KOPT-K1 (cell line): ENCODE results near the gene ANKRD66.
"Not testable (repeated sequence)": the region's sequence is repeated elsewhere in the genome, so short reads cannot be mapped to it uniquely, and the experiment has no call there.

ENCODE experiments used
- H3K27ac ChIP-seq: fragments of 200-600 bp; sonication (generic); 2 replicates; pipeline ENCODE4 v1.5.1; 2016; ENCODE audit warnings: antibody characterized with exemption, mild to moderate bottlenecking, low read depth, low read length; ENCODE audit not compliant: poor library complexity, severe bottlenecking
- H3K36me3 ChIP-seq: fragments of 200-600 bp; sonication (generic); 2 replicates; pipeline ENCODE4 v1.5.1; 2017; ENCODE audit warnings: antibody characterized with exemption, mild to moderate bottlenecking, low read length, moderate library complexity; ENCODE audit not compliant: insufficient read depth
- H3K9me3 ChIP-seq: fragments of 200-600 bp; sonication (generic); 2 replicates; pipeline ENCODE4 v1.5.1; 2017; ENCODE audit warnings: antibody characterized with exemption, low read length, mild to moderate bottlenecking; ENCODE audit not compliant: insufficient read depth, poor library complexity, severe bottlenecking

The ANKRD66 gene

GRCh38 chr6:46772016-46772415, 25.3 kb downstream of the ANKRD66 start:
- no peak overlapping the region for H3K27ac ChIP-seq
- H3K36me3 ChIP-seq = no peaks in the 10 kb centered on the region
- no peaks in the 10 kb centered on the region for H3K9me3 ChIP-seq

GRCh38 chr6:46772762-46773161, 26.0 kb downstream of the ANKRD66 start:
- Histone ChIP-seq H3K36me3 (no peaks in the 10 kb centered on the region), H3K9me3 (no peaks in the 10 kb centered on the region), H3K27ac (no peak overlapping the region)

- no peaks in the 10 kb centered on the region for H3K36me3 ChIP-seq
- no peaks in the 10 kb centered on the region for H3K9me3 ChIP-seq
- H3K27ac ChIP-seq = no peak overlapping the region
Observed at GRCh38 chr6:46773201-46773855, 26.6 kb downstream of the ANKRD66 start.

GRCh38 chr6:46774736-46775135, 28.0 kb downstream of the ANKRD66 start:
- H3K9me3 ChIP-seq, H3K36me3 ChIP-seq, H3K27ac ChIP-seq: not testable (repeated sequence)

- H3K36me3 ChIP-seq = no peaks in the 10 kb centered on the region
- no peak overlapping the region for H3K27ac ChIP-seq
- no peaks in the 10 kb centered on the region for H3K9me3 ChIP-seq
Observed at GRCh38 chr6:46776070-46776712, 29.5 kb downstream of the ANKRD66 start.

- H3K9me3 ChIP-seq = no peaks in the 10 kb centered on the region
- no peaks in the 10 kb centered on the region for H3K36me3 ChIP-seq
- H3K27ac ChIP-seq = no peak overlapping the region
Observed at GRCh38 chr6:46777476-46778346, 31.0 kb downstream of the ANKRD66 start.

- no peak overlapping the region for H3K27ac ChIP-seq
- no peaks in the 10 kb centered on the region for H3K36me3 ChIP-seq
- H3K9me3 ChIP-seq = no peaks in the 10 kb centered on the region
Observed at GRCh38 chr6:46781478-46782378, 35.0 kb downstream of the ANKRD66 start.

GRCh38 chr6:46784535-46784934, 37.8 kb downstream of the ANKRD66 start:
- Histone ChIP-seq H3K36me3 (no peaks in the 10 kb centered on the region), H3K9me3 (no peaks in the 10 kb centered on the region), H3K27ac (no peak overlapping the region)

GRCh38 chr6:46787871-46788540, 41.3 kb downstream of the ANKRD66 start:
- Histone ChIP-seq H3K27ac (no peak overlapping the region), H3K36me3 (no peaks in the 10 kb centered on the region), H3K9me3 (no peaks in the 10 kb centered on the region)

GRCh38 chr6:46788791-46789190, 42.1 kb downstream of the ANKRD66 start:
- no peak overlapping the region for H3K27ac ChIP-seq
- H3K36me3 ChIP-seq = no peaks in the 10 kb centered on the region
- H3K9me3 ChIP-seq = no peaks in the 10 kb centered on the region

GRCh38 chr6:46789434-46790354, 43.0 kb downstream of the ANKRD66 start:
- Histone ChIP-seq H3K9me3 (no peaks in the 10 kb centered on the region), H3K27ac (no peak overlapping the region), H3K36me3 (no peaks in the 10 kb centered on the region)

- H3K27ac ChIP-seq = no peak overlapping the region
- no peaks in the 10 kb centered on the region for H3K9me3 ChIP-seq
- H3K36me3 ChIP-seq = no peaks in the 10 kb centered on the region
Observed at GRCh38 chr6:46790355-46790874, 43.7 kb downstream of the ANKRD66 start.

- H3K27ac ChIP-seq = no peak overlapping the region
- H3K36me3 ChIP-seq = no peaks in the 10 kb centered on the region
- H3K9me3 ChIP-seq = no peaks in the 10 kb centered on the region
Observed at GRCh38 chr6:46792635-46793034, 45.9 kb downstream of the ANKRD66 start.
